Measurements from ENCODE around the gene TPR.

DNA sequence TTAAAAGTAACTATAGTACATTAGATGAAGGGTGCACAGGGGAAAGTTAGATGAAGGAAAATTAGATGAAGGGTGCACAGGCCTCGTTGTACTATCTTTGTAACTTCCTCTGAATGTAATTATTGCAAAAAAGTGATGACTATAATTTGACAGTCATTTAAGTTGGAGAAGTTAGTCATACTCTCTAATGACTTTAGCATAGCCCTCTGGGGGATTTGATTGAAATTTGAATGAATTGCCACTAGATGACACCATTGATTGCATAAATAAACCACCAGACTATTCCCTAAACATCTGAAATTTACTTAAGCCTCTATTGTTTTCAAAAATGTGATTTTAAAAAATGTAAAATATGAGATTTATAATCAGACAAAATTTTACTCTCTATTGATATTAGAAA lies 102.6 kb downstream of the TPR start:
- TF ChIP-seq, protein P1, sequence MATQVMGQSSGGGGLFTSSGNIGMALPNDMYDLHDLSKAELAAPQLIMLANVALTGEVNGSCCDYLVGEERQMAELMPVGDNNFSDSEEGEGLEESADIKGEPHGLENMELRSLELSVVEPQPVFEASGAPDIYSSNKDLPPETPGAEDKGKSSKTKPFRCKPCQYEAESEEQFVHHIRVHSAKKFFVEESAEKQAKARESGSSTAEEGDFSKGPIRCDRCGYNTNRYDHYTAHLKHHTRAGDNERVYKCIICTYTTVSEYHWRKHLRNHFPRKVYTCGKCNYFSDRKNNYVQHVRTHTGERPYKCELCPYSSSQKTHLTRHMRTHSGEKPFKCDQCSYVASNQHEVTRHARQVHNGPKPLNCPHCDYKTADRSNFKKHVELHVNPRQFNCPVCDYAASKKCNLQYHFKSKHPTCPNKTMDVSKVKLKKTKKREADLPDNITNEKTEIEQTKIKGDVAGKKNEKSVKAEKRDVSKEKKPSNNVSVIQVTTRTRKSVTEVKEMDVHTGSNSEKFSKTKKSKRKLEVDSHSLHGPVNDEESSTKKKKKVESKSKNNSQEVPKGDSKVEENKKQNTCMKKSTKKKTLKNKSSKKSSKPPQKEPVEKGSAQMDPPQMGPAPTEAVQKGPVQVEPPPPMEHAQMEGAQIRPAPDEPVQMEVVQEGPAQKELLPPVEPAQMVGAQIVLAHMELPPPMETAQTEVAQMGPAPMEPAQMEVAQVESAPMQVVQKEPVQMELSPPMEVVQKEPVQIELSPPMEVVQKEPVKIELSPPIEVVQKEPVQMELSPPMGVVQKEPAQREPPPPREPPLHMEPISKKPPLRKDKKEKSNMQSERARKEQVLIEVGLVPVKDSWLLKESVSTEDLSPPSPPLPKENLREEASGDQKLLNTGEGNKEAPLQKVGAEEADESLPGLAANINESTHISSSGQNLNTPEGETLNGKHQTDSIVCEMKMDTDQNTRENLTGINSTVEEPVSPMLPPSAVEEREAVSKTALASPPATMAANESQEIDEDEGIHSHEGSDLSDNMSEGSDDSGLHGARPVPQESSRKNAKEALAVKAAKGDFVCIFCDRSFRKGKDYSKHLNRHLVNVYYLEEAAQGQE (IDR thresholded peaks at IDR 0.05; ENCODE audit: insufficient read depth in 1 of 2, low read depth in 2 of 2, low read length in 2 of 2), result no peak
- TF ChIP-seq TAF1 (IDR thresholded peaks at IDR 0.05; ENCODE audit: borderline replicate concordance, insufficient read depth, low read length), result no peak
